Naive thymus-derived CD4-positive, alpha-beta T cell (primary cell): ENCODE measurements around the gene RAB40B. TPM values are rescaled to one million over a fixed set of nuclear protein-coding genes. Genes with fewer than 3 reads are reported as not detected.
"Not testable (repeated sequence)": the region's sequence is repeated elsewhere in the genome, so short reads cannot be mapped to it uniquely, and the experiment has no call there.

Source experiments
- ATAC-seq: fragments of 150-1000 bp; cut with Tn5 transposase; 2 replicates; pipeline ENCODE4 v1.10.0; 2021; ENCODE audit warnings: mild to moderate bottlenecking, moderate library complexity
- CTCF ChIA-PET: fragments of 350-600 bp; sonication (Branson Sonifier 250); formaldehyde crosslinking; loops from one replicate; lab custom pipeline; 2021; ENCODE audit warnings: antibody characterized with exemption; lab: Charles Lee
- POLR2A ChIA-PET: fragments of 350-600 bp; sonication (Branson Sonifier 250); formaldehyde crosslinking; loops from one replicate; lab custom pipeline; 2021; ENCODE audit warnings: antibody characterized with exemption, inconsistent platforms; lab: Charles Lee
- DNase-seq, 9 donors: peaks; one replicate each; pipeline versions ENCODE4 v3.0.0 to v3.0.0-alpha.2; 2020 to 2022; ENCODE audit warnings: mixed read lengths in 1 of 9
- H3K27ac ChIP-seq: one replicate; pipeline ENCODE4 v1.7.0; 2013; ENCODE audit warnings: mild to moderate bottlenecking, low read depth, low read length, moderate library complexity
- H3K27me3 ChIP-seq, 2 donors: one replicate each; pipeline ENCODE4 v1.7.0; 2013; ENCODE audit warnings: low read length in 2 of 2, mild to moderate bottlenecking in 2 of 2, moderate library complexity in 2 of 2; ENCODE audit not compliant: control insufficient read depth in 2 of 2, insufficient read depth in 2 of 2
- H3K36me3 ChIP-seq, 3 experiments: 1 replicate in 2 of 3; 2 replicates in 1 of 3; pipeline ENCODE4 v1.7.0; 2013; ENCODE audit warnings: low read length in 3 of 3, mild to moderate bottlenecking in 3 of 3, moderate library complexity in 1 of 3; ENCODE audit not compliant: insufficient read depth in 3 of 3, control insufficient read depth in 2 of 3
- H3K4me1 ChIP-seq, 2 donors: one replicate each; pipeline ENCODE4 v1.7.0; 2013; ENCODE audit warnings: low read length in 2 of 2, mild to moderate bottlenecking in 2 of 2, moderate library complexity in 1 of 2; ENCODE audit not compliant: control insufficient read depth in 2 of 2, insufficient read depth in 2 of 2
- H3K4me3 ChIP-seq: 2 replicates; pipeline ENCODE4 v1.7.0; 2013; ENCODE audit warnings: mild to moderate bottlenecking, low read length
- H3K9me3 ChIP-seq, 3 experiments: 1 replicate in 2 of 3; 2 replicates in 1 of 3; pipeline ENCODE4 v1.7.0; 2013; ENCODE audit warnings: low read length in 3 of 3; ENCODE audit not compliant: control insufficient read depth in 2 of 3
- H3K27ac Mint-ChIP-seq, 9 donors: one replicate each; pipeline ENCODE4 v1.8.0; 2020 to 2022; ENCODE audit warnings: mixed read lengths in 9 of 9, mild to moderate bottlenecking in 8 of 9, moderate library complexity in 5 of 9, inconsistent platforms in 2 of 9
- H3K27me3 Mint-ChIP-seq, 5 donors: one replicate each; pipeline ENCODE4 v1.8.0; 2021 to 2022; ENCODE audit warnings: mixed read lengths in 5 of 5, mild to moderate bottlenecking in 1 of 5
- H3K36me3 Mint-ChIP-seq, 5 donors: one replicate each; pipeline ENCODE4 v1.8.0; 2020 to 2022; ENCODE audit warnings: mixed read lengths in 5 of 5, mild to moderate bottlenecking in 3 of 5, inconsistent platforms in 1 of 5
- H3K4me1 Mint-ChIP-seq, 7 donors: one replicate each; pipeline ENCODE4 v1.8.0; 2020 to 2022; ENCODE audit warnings: mixed read lengths in 7 of 7, mild to moderate bottlenecking in 3 of 7, inconsistent platforms in 1 of 7
- H3K4me3 Mint-ChIP-seq, 10 donors: one replicate each; pipeline ENCODE4 v1.8.0; 2020 to 2022; ENCODE audit warnings: mild to moderate bottlenecking in 10 of 10, mixed read lengths in 10 of 10, moderate library complexity in 6 of 10, inconsistent platforms in 2 of 10
- H3K9me3 Mint-ChIP-seq, 11 donors: one replicate each; pipeline ENCODE4 v1.8.0; 2020 to 2022; ENCODE audit warnings: mixed read lengths in 11 of 11, mild to moderate bottlenecking in 4 of 11, inconsistent platforms in 1 of 11, moderate library complexity in 1 of 11
- intact Hi-C, 2 donors: fragments of 100-400 bp; cut with micrococcal nuclease; formaldehyde crosslinking; loops; one replicate each; pipeline ENCODE4 v1.15.1; 2023
- polyA plus RNA-seq, 2 donors: library from polyadenylated mRNA; unstranded; fragments of 300-500 nt; fragmentation: Illumina TruSeq; gene quantifications; one replicate each; pipeline ENCODE4 v1.2.3, GENCODE V29; 2021
- total RNA-seq, 6 experiments: library from RNA in 5 of 6; stranded (reverse) in 5 of 6; gene quantifications; 1 replicate in 5 of 6; 2 replicates in 1 of 6; pipeline ENCODE4 v1.2.3 and lab custom pipeline; 2021 to 2026

RAB40B gene
- total RNA-seq, result 1 to 10 TPM; 2.8 to 6.1 (median 3.6) TPM
- 1 to 10 TPM; 1.3 to 2.5 TPM for polyA plus RNA-seq
- total RNA-seq (lab: John Stamatoyannopoulos, UW), result 3.0 reads per million, percentile 16 among the genes with 10 or more reads in this experiment

DNA sequence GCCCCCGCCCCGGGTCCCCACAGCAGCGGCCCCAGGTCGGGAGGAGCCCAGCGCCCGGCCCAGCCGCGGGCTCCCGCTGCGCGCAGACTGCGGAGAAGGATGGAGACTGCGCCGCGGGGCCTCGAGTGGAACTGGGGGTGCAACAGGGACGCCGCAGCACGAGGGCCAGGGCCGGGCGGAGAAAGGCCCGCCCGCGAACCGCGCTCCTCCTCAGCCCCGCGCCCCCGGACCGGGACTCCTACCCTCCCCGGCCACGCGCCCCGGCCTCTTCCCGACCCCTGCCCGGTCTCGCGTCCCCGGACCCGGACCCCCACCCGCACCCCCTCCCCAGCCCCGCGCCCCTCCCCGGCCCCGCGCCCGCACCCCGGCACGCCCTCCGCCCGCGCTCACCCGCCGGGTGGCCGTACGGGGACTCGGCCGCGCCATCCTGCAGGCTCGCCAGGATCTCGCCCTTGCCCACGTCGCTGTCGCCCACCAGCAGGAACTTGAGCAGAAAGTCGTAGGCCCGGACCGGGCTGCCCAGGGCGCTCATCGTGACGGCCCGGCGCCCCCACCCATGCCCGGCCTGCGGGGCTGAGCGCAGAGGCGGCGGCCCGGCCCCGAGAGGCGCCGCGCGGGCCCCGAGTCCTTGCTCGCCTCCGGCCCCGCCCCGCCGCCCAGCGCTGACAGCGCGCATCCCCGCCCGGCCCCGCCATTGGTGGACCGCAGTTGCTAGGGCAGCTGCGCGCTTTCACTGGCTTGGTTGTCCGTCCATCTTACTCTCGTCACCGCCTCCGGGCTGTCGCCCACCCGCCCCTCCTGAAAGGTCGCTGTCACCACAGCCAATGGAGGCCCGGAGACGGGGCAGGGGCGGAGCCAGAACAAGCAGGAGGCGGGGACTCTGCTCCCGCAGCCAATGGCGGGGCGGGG, at the start of gene RAB40B:
TSS of gene RAB40B (minus strand) at position 634 of the 909 bp plus-strand sequence. CDS start at position 532, 102 bp downstream.
- Histone ChIP-seq H3K4me1 (peaks cover 5 to 8% of the 10 kb centered on the region in 2 donors), H3K4me3 (peak within 1 kb of the TSS; percentile 83), H3K27me3 (no peaks in the 10 kb centered on the region), H3K36me3 (no peaks in the 10 kb centered on the region), H3K9me3 (peaks cover 0 to 7% (median 0%) of the 10 kb centered on the region in 3 experiments), H3K27ac (peak within 1 kb of the TSS; percentile 61)
- Mint-ChIP-seq H3K36me3 (peaks cover 0 to 13% (median 9%) of the 10 kb centered on the region in 5 donors), H3K27ac (peak within 1 kb of the TSS in 6 of 9 donors; percentile 33 to 87 (median 76)), H3K9me3 (peaks cover 0 to 14% (median 8%) of the 10 kb centered on the region in 11 donors), H3K4me1 (peaks cover 0 to 16% (median 7%) of the 10 kb centered on the region in 7 donors), H3K27me3 (peaks cover 0 to 16% (median 0%) of the 10 kb centered on the region in 5 donors), H3K4me3 (peak within 1 kb of the TSS; percentile 83 to 96 (median 89))
- ATAC-seq (peak; percentile 98), DNase-seq (peak; percentile 94 to 99 (median 99))
- CTCF ChIA-PET, result interaction anchor here (0.5 to 0.6 kb wide), 2 partner anchors 28 to 38 kb away, joined by 3 to 5 read pairs; no protein-coding TSS in a partner anchor
- intact Hi-C loops, result loop anchor here (1.0 to 10.0 kb wide), 6 partner anchors 18 to 280 kb away; partner anchors contain the start of genes FN3KRP (in 2 of the 2), WDR45B (in 2 of the 2), HEXD (in 1 of the 2) and NARF (in 1 of the 2)
- POLR2A ChIA-PET, result interaction anchor here (0.6 to 2.5 kb wide), 2 partner anchors 19 to 55 kb away, joined by 3 to 14 read pairs; partner anchors contain the start of gene FN3KRP

GRCh38 chr17:82745524-82745923, 47.0 kb upstream of the RAB40B start:
- no peaks in the 10 kb centered on the region for H3K27me3 Mint-ChIP-seq
- no peak overlapping the region for H3K4me3 Mint-ChIP-seq
- Histone ChIP-seq H3K27me3 (no peaks in the 10 kb centered on the region), H3K27ac (no peak overlapping the region), H3K4me3 (no peak overlapping the region), H3K9me3 (peaks cover 0 to 8% (median 0%) of the 10 kb centered on the region in 3 experiments), H3K36me3 (peaks cover 0 to 12% (median 0%) of the 10 kb centered on the region in 3 experiments), H3K4me1 (no peaks in the 10 kb centered on the region)
- no peak for ATAC-seq
- CTCF ChIA-PET, result no interaction called here
- POLR2A ChIA-PET, result no interaction called here
- peaks cover 11 to 25% (median 20%) of the 10 kb centered on the region in 5 donors for H3K36me3 Mint-ChIP-seq
- H3K9me3 Mint-ChIP-seq, result peaks cover 7 to 43% (median 12%) of the 10 kb centered on the region in 11 donors
- no peak overlapping the region for H3K27ac Mint-ChIP-seq
- no peaks in the 10 kb centered on the region for H3K4me1 Mint-ChIP-seq
- no peak for DNase-seq
- intact Hi-C loops, result no loop called here

- H3K27me3 ChIP-seq, H3K4me3 Mint-ChIP-seq, ATAC-seq, H3K27ac ChIP-seq, H3K4me1 ChIP-seq, intact Hi-C loops, H3K4me1 Mint-ChIP-seq, H3K27me3 Mint-ChIP-seq, DNase-seq, POLR2A ChIA-PET, H3K27ac Mint-ChIP-seq, H3K4me3 ChIP-seq, CTCF ChIA-PET: not testable (repeated sequence)
- peaks cover 0 to 12% (median 0%) of the 10 kb centered on the region in 3 experiments for H3K9me3 ChIP-seq
- H3K36me3 ChIP-seq, result peaks cover 0 to 17% (median 0%) of the 10 kb centered on the region in 3 experiments
- peaks cover 11 to 32% (median 28%) of the 10 kb centered on the region in 5 donors for H3K36me3 Mint-ChIP-seq
- H3K9me3 Mint-ChIP-seq, result peaks cover 7 to 49% (median 14%) of the 10 kb centered on the region in 11 donors
These were observed 46.2 kb upstream of the RAB40B start for GRCh38 chr17:82744736-82745135.

- H3K4me3 ChIP-seq, result no peak overlapping the region
- H3K36me3 ChIP-seq, result peaks cover 0 to 17% (median 0%) of the 10 kb centered on the region in 3 experiments
- peaks cover 11 to 34% (median 30%) of the 10 kb centered on the region in 5 donors for H3K36me3 Mint-ChIP-seq
- H3K27me3 Mint-ChIP-seq, result no peaks in the 10 kb centered on the region
- no peak for DNase-seq
- no peaks in the 10 kb centered on the region for H3K4me1 ChIP-seq
- intact Hi-C loops, result no loop called here
- no peak overlapping the region for H3K27ac Mint-ChIP-seq
- H3K9me3 ChIP-seq, result peaks cover 0 to 12% (median 0%) of the 10 kb centered on the region in 3 experiments
- peaks cover 7 to 47% (median 14%) of the 10 kb centered on the region in 11 donors for H3K9me3 Mint-ChIP-seq
- no peak overlapping the region for H3K4me3 Mint-ChIP-seq
- H3K27ac ChIP-seq, result no peak overlapping the region
- H3K4me1 Mint-ChIP-seq, result no peaks in the 10 kb centered on the region
- no peaks in the 10 kb centered on the region for H3K27me3 ChIP-seq
- ATAC-seq, result no peak
- CTCF ChIA-PET, result no interaction called here
- POLR2A ChIA-PET, result no interaction called here
These were observed 45.1 kb upstream of the RAB40B start for GRCh38 chr17:82743344-82744219.

DNA sequence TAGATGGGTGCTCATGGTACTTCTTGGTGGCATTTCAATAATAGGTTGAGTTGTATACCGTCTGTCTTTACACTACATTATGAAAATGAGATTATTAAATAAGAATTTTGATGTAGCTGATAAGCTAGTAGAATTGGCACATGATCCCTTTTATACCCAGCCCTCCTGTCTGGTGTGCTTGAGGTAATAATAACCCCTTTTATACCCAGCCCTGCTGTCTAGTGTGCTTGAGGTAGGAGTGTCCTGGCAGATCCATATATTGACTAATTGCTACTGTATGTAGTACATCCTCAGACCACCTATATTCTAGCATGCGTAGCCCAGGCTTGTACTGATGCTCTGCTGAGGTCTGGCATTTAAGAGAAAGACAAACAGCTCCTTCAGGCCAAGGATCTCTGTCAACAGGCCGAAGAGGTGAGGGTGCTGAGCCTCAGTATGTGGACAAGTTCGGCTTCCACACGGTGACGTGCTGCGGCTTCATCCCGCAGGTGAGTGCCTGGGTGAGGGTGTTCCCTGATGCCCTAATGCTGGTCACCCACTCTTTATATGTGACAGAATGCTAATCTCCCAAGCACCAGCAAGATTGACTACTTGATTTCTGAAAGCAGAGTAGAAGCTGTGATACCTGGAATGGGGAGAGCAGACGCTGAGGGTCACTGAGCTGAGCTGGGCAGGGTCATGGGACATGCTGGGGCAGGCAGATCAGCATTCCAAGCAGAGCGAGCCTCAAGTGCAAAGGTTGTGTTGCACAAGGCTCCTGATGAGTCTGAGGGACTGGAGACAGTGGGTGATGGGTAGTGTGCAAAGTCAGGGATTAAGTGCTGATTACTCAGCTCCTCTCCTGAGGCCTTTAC, 42.6 kb upstream of the RAB40B start:
- Histone ChIP-seq H3K9me3 (peaks cover 0 to 12% (median 0%) of the 10 kb centered on the region in 3 experiments), H3K4me3 (no peak overlapping the region), H3K27ac (no peak overlapping the region), H3K4me1 (no peaks in the 10 kb centered on the region), H3K36me3 (peaks cover 0 to 17% (median 0%) of the 10 kb centered on the region in 3 experiments), H3K27me3 (no peaks in the 10 kb centered on the region)
- ChIA-PET POLR2A (interaction anchor here (1.2 kb wide), 1 partner anchor 24 kb away, joined by 3 read pairs; the partner anchor contains the start of gene FN3KRP), CTCF (no interaction called here)
- Mint-ChIP-seq H3K27ac (peak overlapping the region in 1 of 9 donors; percentile 38), H3K4me1 (peaks cover 0 to 4% (median 2%) of the 10 kb centered on the region in 7 donors), H3K27me3 (no peaks in the 10 kb centered on the region), H3K9me3 (peaks cover 5 to 31% (median 9%) of the 10 kb centered on the region in 11 donors), H3K4me3 (no peak overlapping the region), H3K36me3 (peaks cover 11 to 37% (median 32%) of the 10 kb centered on the region in 5 donors)
- no peak for DNase-seq
- ATAC-seq, result no peak
- intact Hi-C loops, result no loop called here
